ENCODE results near the gene FGF8. TPM values are rescaled to one million over a fixed set of nuclear protein-coding genes. Genes with fewer than 3 reads are reported as not detected.

FGF8 gene
- total and polyA plus RNA-seq, 10 of the 15 experiments (the other 5 are each of a cell fraction or from before 2014, with no cell fraction given): 0.08 to 0.43 (median 0.17) TPM; not detected in 7

GRCh38 chr10:101767966-101768790, 7.7 kb downstream of the FGF8 start (continued):
- TF ChIP-seq RELB (IDR thresholded peaks at IDR 0.05; ENCODE audit: low read depth): no peak
- no peak for TF ChIP-seq ZNF207 (IDR thresholded peaks at IDR 0.05; ENCODE audit: borderline replicate concordance)
- TF ChIP-seq KAT2A (conservative IDR thresholded peaks at IDR 0.05; ENCODE audit: control insufficient read depth, low read depth, low read length): no peak
- TF ChIP-seq CHD4 (IDR thresholded peaks at IDR 0.05): no peak
- no peak for TF ChIP-seq MLLT1 (IDR thresholded peaks at IDR 0.05)
- TF ChIP-seq MXI1 (IDR thresholded peaks at IDR 0.05; ENCODE audit: low read depth, low read length): no peak
- no peak for TF ChIP-seq POU2F2 (IDR thresholded peaks at IDR 0.05; ENCODE audit: borderline replicate concordance, low read depth, low read length)
- TF ChIP-seq ZNF274 (IDR thresholded peaks at IDR 0.05; ENCODE audit: insufficient read depth, insufficient read length): no peak
- no peak for TF ChIP-seq NFYA (IDR thresholded peaks at IDR 0.05; ENCODE audit: borderline replicate concordance, low read depth, low read length)
